Skeletal muscle cell (primary cell): Measurements from ENCODE around the gene CFAP20DC.
"Not testable (repeated sequence)": the region's sequence is repeated elsewhere in the genome, so short reads cannot be mapped to it uniquely, and the experiment has no call there.

Source experiments
- DNase-seq: peaks from one replicate; pipeline ENCODE4 v3.0.0-alpha.2; 2010; ENCODE audit warnings: low read depth
- H3K4me3 ChIP-seq: 2 replicates; pipeline ENCODE4 v1.5.1; 2011; ENCODE audit warnings: low read depth, mild to moderate bottlenecking, control low read depth, low read length, moderate library complexity

The CFAP20DC gene

DNA sequence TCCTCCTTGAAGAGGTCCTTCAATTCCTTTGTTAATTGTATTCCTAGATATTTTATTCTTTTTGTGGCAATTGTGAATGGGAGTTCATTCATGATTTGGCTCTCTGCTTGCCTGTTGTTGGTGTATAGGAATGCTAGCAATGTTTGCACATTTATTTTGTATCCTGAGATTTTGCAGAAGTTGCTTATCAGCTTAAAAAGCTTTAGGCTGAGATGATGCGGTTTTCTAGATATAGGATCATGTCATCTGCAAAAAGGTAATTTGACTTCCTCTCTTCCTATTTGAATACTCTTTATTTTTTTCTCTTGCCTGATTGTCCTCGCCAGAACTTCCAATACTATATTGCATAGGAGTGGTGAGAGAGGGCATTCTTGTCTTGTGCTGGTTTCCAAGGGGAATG lies 157.3 kb downstream of the CFAP20DC start:
- not testable (repeated sequence) for H3K4me3 ChIP-seq, DNase-seq

DNA sequence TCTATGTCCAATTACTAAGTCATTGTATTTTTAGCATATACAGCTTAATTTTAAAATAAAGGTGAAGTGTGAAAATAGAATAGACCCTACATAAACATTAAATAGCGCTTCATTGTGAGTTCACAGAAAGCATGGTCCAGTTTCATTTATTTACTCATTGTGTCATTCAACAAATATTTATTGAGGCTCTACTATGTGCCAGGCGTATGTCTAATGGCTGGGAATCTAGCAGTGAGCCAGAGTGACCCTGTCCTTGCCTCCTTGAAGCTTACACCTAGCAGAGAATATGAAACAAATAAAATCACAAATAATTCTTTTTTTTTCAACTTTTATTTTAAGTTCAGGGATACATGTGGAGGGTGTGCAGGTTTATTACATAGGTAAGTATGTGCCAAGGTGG lies 161.7 kb downstream of the CFAP20DC start:
- DNase-seq, result no peak
- no peak overlapping the region for H3K4me3 ChIP-seq

DNA sequence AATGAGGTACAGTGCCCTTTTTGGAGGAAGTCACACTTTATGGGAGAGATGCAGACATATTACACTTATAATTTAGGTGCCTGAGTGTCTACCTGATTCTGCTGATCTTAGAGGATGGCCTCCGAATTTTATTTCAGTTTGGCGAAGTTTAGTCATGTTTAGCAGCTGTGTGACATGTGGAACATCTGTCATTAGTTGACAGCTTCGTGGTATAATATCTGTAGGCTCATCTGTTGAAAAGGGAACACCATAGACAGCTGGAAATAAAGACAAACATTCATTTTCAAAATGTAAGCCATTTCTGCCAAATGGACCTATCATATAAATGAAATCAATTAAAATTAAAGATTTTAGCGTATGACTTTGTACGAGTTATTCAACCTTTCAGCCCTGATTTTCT lies 165.4 kb downstream of the CFAP20DC start:
- DNase-seq, result no peak
- H3K4me3 ChIP-seq, result no peak overlapping the region

DNA sequence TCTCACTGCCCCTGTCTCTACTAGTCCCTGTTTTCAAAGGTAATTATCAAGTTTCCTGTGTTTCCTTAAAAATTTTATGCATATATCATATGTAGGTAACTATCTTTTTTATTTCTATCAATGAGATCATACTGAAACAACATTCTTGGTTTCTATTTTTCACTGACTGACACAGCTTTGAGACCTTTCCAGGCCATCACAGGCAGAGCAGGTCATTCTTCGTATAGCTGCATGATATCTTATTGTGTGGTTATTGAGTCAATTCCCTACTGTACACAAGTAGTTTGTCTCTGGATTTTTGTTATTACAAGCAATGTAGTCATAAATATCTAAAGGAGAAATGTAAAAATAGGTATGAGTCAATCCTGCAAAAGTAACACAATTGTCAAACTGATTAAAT lies 169.6 kb downstream of the CFAP20DC start:
- no peak overlapping the region for H3K4me3 ChIP-seq
- DNase-seq, result no peak

DNA sequence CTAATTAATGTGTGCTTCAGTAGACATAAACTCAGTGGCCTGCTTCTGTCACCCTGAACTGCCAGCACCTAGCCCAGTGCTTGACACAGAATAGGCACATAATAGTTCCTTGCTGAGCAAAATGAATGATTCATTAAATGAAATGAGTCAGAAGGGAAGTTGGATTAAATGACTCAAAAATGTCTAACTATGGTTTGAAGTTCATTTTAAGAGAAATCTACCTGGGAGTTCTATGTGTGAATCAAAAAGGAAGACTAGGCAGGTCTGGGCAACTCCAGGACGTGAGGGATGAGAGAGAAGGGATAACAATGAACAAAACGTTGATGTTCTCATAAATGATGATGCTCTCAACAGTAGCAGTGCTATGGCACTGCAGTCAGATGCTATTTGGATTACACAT lies 175.0 kb downstream of the CFAP20DC start:
- no peak overlapping the region for H3K4me3 ChIP-seq
- DNase-seq, result no peak

DNA sequence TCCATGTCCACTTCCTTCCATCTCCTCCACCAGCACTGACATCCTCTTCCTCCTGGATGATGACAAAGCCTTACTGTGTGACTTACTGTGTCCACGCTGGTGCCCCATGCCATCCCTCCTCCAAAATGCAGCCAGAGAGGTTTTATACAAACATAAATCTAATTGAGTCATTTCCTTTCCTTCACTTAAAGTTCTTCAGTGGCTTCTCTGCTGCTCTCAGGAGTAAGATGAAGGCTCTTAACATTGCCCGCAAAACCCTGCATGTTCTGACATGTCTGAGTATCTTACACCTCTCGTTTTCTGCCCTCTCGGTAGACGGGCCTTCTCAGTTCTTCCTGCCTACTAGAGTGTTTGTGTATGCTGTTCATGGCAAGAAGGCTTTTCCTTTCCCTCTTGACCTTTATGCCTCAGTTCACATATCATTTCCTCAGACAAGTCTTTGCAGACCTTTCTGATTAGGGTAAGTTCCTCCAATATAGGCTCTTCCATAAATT lies 175.5 kb downstream of the CFAP20DC start:
- DNase-seq, result no peak
- H3K4me3 ChIP-seq, result no peak overlapping the region

DNA sequence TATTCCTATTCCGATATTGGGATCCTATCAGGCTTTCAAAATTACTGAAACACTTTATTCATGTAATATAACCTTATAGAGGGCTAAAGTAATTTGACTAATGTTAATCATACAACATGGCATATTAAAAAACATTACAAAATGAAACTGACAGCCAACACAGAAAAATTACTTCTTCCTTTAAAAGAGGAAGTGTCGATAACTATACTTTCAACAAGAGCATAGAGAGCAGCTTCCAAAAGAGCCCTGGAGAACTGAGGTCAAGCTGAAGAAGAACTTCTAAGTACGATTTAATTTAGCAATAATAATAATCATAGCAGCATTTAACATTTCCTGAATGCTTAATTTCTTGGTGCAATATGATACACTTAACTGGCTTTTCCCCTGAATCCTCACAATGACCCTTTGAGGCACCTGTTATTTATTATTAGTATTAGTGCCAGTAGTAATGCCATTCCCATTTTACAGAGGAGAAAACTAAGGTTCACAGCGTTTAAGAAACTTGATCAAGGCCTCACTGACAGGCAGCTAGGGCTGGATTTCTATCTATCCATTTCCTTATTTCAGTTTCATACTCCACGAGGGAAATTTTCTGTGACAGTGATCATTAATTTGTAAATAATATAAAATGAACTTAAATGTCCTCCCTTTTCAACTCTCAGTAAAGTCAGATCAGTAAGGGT lies 181.6 kb downstream of the CFAP20DC start:
- no peak for DNase-seq
- no peak overlapping the region for H3K4me3 ChIP-seq

DNA sequence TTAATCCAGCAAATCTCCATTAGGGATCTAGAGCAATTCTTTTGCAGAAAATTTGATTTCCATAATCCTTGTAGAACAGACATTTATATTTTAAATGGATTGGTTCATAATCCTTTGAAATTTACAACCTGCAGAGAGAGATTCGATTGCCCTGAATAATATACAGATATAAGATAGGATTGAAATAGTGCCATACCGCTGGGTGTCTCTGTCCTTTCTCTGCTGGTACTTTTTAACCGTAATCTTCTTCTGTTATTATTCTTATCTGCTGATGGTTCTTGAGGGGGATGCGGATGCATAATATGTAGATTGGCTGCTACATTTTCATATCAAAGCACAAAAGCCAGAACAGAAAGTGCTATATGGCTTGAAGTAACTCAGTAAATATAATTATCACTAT lies 182.2 kb downstream of the CFAP20DC start:
- no peak overlapping the region for H3K4me3 ChIP-seq

DNA sequence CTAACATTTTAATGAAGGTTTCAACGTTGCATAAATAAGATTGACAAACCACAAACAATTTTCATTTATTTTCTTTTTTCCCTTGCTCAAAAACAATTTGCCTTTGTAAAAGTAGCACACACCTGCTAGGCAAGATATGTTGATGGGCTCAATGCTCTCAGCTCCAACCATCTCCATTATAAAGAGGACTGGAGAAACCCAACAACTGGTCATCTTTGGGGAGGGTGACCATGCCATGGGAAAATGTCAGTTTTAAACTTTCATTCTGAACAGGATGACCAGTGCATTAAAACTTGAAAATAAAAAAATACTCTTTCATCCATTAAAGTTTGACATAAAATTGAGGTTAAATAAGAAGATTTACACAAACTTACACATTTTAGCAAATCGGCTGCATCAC lies 183.7 kb downstream of the CFAP20DC start:
- no peak for DNase-seq
- no peak overlapping the region for H3K4me3 ChIP-seq

More for the DNA sequence above, 182.2 kb downstream of the CFAP20DC start:
- DNase-seq, result no peak

DNA sequence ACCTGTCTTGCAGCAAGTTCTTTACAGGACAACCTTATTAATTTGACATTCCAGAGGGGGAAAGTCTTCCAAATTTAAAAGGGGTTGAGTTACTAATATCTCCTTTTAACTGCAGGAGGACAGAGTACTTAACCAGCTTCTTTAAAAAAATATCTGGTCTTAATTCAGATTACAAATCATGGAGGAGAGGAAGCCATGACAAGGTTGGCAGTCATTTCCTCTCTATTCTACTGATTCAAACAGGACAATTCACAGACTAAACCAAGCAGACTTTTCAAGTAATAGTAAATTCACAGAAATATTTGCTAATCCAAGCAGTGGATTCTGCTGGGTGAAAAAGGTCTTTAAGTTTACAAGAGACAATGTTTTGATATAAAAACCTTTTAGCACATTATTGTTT lies 185.3 kb downstream of the CFAP20DC start:
- H3K4me3 ChIP-seq, result no peak overlapping the region
- no peak for DNase-seq

DNA sequence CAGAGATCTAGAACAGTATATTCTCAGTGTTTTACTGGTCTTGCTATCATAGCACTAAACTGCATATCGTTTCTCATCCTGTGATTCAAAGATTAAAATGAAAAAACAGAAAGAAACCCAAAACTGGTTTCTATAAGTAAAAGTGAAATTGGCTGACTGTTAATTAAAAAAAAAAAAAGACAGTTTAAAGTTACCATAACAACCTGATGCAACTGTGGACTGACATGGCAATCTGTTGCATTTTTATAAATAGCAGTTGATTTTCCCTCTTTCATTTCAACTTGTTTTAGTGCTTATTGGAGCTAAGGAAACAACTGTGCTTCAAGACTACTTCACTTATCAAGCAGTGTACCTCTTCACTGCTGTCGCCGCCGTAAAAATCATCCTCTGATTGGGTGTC lies 186.6 kb downstream of the CFAP20DC start:
- no peak overlapping the region for H3K4me3 ChIP-seq
- no peak for DNase-seq

DNA sequence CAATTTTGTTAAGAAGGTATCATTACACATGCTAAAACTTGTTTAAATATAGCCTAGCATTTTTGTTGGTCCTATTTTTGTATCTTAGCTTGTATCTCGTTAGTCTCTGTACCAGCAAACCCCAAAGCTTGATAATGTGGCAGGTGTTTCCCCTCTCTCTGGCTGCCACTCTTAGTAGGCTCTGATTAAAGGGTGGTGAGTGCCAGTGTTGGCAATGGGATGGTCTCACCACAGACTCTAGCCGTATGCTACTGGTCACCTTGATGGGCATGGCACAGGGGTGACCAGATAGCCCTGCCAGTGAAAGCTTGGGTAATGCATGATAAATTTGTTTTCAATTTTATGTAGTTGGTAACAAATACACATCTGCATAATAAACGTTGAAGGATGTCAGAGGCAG lies 188.3 kb downstream of the CFAP20DC start:
- no peak overlapping the region for H3K4me3 ChIP-seq
- DNase-seq, result no peak

DNA sequence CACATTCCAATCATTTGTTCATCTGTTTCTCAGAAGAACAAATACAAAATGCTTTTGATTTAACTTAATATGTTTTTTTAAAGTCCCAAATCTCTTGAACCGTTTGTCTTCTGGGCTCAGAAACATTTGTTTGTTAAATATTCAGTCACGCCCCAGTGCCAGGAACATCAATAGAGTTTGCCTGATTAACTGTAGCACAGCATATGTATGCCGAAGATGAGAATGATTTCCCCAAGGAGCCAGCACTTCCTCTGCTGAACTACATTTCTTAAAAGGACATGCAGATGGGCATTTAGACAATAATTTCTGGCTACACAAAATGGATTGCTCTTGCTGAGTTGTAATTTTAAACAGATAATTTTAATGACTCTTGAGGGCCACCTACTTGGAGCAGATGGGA lies 191.7 kb downstream of the CFAP20DC start:
- DNase-seq, result no peak
- H3K4me3 ChIP-seq, result no peak overlapping the region

DNA sequence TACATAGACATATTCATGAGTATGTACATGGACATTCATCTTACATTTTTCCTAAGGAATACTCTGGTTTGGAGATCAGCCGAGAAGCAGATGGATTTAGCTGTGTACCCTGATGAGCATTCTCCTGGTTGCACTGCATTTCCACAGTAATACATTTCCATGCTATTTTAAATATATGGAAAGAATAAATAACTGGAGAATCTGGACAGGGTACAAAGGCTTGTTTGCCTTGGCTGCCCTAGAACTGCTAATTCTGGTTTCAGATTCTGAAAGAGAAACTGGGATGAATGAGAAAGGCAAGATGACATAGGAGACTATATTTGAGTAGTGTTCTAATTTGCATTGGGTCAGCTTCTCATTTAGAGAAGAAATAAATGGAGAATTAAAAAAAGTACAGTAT lies 192.4 kb downstream of the CFAP20DC start:
- DNase-seq, result no peak
- no peak overlapping the region for H3K4me3 ChIP-seq

DNA sequence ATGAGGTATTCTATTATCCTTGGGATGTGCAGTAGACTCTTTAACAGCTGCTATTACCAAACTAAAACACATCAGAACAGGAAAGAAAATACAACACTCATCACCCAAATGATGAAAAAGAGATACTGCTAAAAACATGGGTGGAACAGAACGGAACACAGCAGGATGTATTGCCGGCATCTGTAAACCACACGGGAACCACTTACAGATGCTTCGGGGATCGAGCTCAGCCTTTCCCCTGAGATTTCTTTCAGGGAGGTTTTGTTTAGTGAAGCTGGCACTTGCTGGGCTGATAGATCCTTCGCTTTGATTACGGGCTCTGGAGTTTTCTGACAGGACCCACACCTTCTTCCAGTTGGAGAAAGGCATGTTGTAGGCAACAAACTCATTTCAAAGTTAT lies 201.0 kb downstream of the CFAP20DC start:
- no peak for DNase-seq
- H3K4me3 ChIP-seq, result no peak overlapping the region

DNA sequence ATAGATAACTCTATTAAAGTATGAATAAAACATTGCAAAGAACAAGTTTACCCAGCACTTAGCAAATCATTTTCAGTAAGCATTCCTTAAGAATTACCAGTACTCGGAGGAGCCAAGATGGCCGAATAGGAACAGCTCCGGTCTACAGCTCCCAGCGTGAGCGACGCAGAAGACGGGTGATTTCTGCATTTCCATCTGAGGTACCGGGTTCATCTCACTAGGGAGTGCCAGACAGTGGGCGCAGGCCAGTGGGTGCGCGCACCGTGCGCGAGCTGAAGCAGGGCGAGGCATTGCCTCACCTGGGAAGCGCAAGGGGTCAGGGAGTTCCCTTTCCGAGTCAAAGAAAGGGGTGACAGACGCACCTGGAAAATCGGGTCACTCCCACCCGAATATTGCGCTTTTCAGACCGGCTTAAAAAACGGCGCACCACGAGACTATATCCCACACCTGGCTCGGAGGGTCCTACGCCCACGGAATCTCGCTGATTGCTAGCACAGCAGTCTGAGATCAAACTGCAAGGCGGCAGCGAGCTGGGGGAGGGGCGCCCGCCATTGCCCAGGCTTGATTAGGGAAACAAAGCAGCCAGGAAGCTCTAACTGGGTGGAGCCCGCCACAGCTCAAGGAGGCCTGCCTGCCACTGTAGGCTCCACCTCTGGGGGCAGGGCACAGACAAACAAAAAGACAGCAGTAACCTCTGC lies 207.6 kb downstream of the CFAP20DC start:
- H3K4me3 ChIP-seq, result not testable (repeated sequence)

DNA sequence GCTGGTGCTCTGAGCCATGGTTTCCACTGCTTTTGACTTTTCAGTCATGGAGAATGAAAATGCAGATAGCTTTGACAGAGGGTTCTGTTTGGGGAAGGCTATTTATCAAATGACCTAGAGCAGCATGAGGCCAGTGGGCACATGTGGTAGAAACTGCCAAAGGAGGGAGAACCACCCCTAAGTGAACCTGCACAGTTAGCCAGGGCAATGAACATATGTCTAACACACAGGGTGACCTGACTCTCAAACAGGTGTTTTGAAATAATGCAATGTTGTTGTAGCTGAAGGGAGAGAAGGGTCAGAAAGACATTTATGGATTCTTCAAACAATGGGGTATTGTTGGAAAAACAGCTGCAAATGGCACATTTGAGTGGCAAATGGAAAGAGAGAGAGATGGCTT lies 208.9 kb downstream of the CFAP20DC start:
- DNase-seq, result no peak
- H3K4me3 ChIP-seq, result no peak overlapping the region

More for the DNA sequence above, 207.6 kb downstream of the CFAP20DC start:
- not testable (repeated sequence) for DNase-seq

DNA sequence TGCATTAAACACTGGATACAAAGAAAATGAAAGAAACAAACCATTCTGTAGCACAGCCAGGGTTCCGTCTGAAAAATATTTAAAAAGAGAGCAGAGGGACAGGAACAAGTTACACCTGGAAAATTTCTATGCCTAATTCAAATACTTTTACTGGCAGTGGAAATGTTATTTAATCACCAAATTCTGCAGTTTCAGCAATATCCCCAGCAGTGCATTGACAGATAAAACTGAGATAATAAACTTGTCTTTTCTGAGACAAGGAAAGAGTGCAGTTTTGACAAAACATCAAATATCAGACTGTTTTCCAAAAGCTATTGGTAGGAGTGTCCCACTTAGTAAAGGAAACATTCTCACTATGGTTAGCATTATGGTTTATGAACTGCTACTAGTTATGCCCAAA lies 209.9 kb downstream of the CFAP20DC start:
- DNase-seq, result no peak
- H3K4me3 ChIP-seq, result no peak overlapping the region

DNA sequence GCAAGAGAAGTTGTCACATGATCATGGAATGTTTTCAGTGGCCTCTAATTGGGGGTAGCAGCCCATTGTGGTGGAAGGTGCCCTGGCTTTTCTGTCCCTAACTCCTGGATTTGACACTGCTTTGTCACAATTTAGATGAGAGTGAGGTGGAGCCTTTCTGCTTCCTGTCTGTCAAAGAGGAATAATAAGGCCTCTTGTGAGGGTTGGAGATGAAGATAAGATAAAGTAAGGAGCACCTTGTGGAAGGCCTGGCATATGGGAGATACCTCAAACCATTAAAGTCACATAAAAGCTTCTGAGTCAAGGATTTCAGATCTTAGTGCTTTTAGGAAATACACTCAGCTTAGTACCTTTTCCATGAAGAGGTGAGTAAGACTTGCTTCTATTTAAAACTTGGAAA lies 210.6 kb downstream of the CFAP20DC start:
- H3K4me3 ChIP-seq, result no peak overlapping the region

DNA sequence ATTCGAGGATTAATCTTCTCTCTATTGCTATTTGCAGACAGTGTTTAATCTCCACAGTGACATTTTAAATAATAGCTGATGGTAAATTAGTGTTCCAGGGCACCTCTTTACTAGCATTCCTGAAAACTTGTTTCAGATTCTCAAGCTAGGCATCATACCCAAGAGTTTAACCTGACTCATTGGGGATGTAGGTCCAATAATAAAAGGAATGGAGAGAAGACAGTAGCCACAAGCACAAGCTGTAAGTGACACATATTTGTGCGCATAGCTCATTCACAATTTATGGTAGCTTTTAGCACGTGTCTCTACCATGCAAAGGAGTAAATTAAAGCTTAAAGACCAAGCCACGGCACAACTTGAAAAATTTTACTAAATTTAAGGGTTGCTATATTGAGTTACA lies 212.0 kb downstream of the CFAP20DC start:
- no peak overlapping the region for H3K4me3 ChIP-seq
- DNase-seq, result no peak

More for the DNA sequence above, 210.6 kb downstream of the CFAP20DC start:
- DNase-seq, result no peak
